HEK293 (cell line): ENCODE data around the gene SLFNL1.

Experiments used
- CTCF ChIA-PET: fragments of 350-600 bp; formaldehyde crosslinking; extraction: SDS; loops from one replicate; lab custom pipeline; 2021; ENCODE audit warnings: antibody characterized with exemption; lab: Yijun Ruan, JAX
- POLR2A ChIA-PET: fragments of 300-600 bp; formaldehyde crosslinking; extraction: SDS; loops from one replicate; lab custom pipeline; 2020; ENCODE audit warnings: antibody characterized with exemption, inconsistent platforms; lab: Yijun Ruan, JAX
- H3K27ac ChIP-seq: fragments of 200-500 bp; sonication (Bioruptor generic); 2 replicates; pipeline ENCODE4 v1.5.1; 2014; ENCODE audit warnings: low read depth, low read length, control low read depth, inconsistent platforms; ENCODE audit errors: extremely low read depth
- H3K36me3 ChIP-seq, 2 experiments: fragments of 200-500 bp in 1 of 2; sonication (Bioruptor generic) in 1 of 2; 1 replicate in 1 of 2; 2 replicates in 1 of 2; pipeline ENCODE4 v1.5.1; 2014 to 2017; ENCODE audit warnings: inconsistent platforms in 2 of 2, low read length in 2 of 2; ENCODE audit not compliant: control insufficient read depth in 2 of 2, insufficient read depth in 1 of 2
- H3K4me1 ChIP-seq: fragments of 200-500 bp; sonication (Bioruptor generic); 2 replicates; pipeline ENCODE4 v1.5.1; 2014; ENCODE audit warnings: mild to moderate bottlenecking, low read length, inconsistent platforms; ENCODE audit not compliant: control insufficient read depth, insufficient read depth
- H3K4me3 ChIP-seq: 2 replicates; pipeline ENCODE4 v1.5.1; 2011; ENCODE audit warnings: low read depth, mild to moderate bottlenecking, control low read depth, low read length, moderate library complexity
- H3K9me3 ChIP-seq: fragments of 200-500 bp; sonication (Bioruptor generic); 2 replicates; pipeline ENCODE4 v1.5.1; 2014; ENCODE audit warnings: low read depth, low read length, inconsistent platforms; ENCODE audit not compliant: control insufficient read depth, insufficient read depth
- BCL11B ChIP-seq: fragments of 450-650 bp; formaldehyde crosslinking; IDR thresholded peaks from 2 replicates; pipeline ENCODE4 v1.5.1; 2016; ENCODE audit warnings: low read depth, missing biosample characterization, missing genetic modification characterization
- MYNN ChIP-seq: fragments of 450-650 bp; formaldehyde crosslinking; IDR thresholded peaks from 2 replicates; pipeline ENCODE4 v1.5.1; 2016; ENCODE audit warnings: missing biosample characterization, missing genetic modification characterization, borderline replicate concordance
- SP2 ChIP-seq: fragments of 450-650 bp; formaldehyde crosslinking; IDR thresholded peaks from 2 replicates; pipeline ENCODE4 v1.5.1; 2016; ENCODE audit warnings: missing biosample characterization, missing genetic modification characterization
- ZFP37 ChIP-seq: fragments of 450-650 bp; formaldehyde crosslinking; IDR thresholded peaks from 2 replicates; pipeline ENCODE4 v1.5.1; 2016; ENCODE audit warnings: missing biosample characterization, missing genetic modification characterization
- ZNF133 ChIP-seq: fragments of 450-650 bp; formaldehyde crosslinking; IDR thresholded peaks from 2 replicates; pipeline ENCODE4 v1.5.1; 2016; ENCODE audit warnings: missing biosample characterization, missing genetic modification characterization
- ZNF302 ChIP-seq: fragments of 450-650 bp; formaldehyde crosslinking; IDR thresholded peaks from 2 replicates; pipeline ENCODE4 v1.5.1; 2016; ENCODE audit warnings: missing biosample characterization, missing genetic modification characterization, low read depth
- ZNF529 ChIP-seq: fragments of 450-650 bp; formaldehyde crosslinking; IDR thresholded peaks from 2 replicates; pipeline ENCODE4 v1.5.1; 2017; ENCODE audit warnings: missing genetic modification characterization, missing biosample characterization; ENCODE audit not compliant: insufficient replicate concordance
- ZNF548 ChIP-seq: fragments of 450-650 bp; formaldehyde crosslinking; IDR thresholded peaks from 2 replicates; pipeline ENCODE4 v1.5.1; 2016; ENCODE audit warnings: missing biosample characterization, missing genetic modification characterization
- ZNF76 ChIP-seq: fragments of 450-650 bp; formaldehyde crosslinking; IDR thresholded peaks from 2 replicates; pipeline ENCODE4; 2016; ENCODE audit warnings: low read depth, missing biosample characterization, missing genetic modification characterization, borderline replicate concordance
- TF ChIP-seq, protein P1 (sequence below): fragments of 450-650 bp; formaldehyde crosslinking; IDR thresholded peaks from 2 replicates; pipeline ENCODE4 v1.5.1; 2016; ENCODE audit warnings: missing biosample characterization, missing genetic modification characterization
- TF ChIP-seq, protein P2 (sequence below): fragments of 450-650 bp; formaldehyde crosslinking; IDR thresholded peaks from 2 replicates; pipeline ENCODE4 v1.5.1; 2016; ENCODE audit warnings: missing biosample characterization, missing genetic modification characterization
- TF ChIP-seq, protein P3 (sequence below): fragments of 450-650 bp; formaldehyde crosslinking; optimal IDR thresholded peaks from 2 replicates; pipeline ENCODE3; 2016; ENCODE audit warnings: missing biosample characterization, mild to moderate bottlenecking, missing genetic modification characterization
- TF ChIP-seq, protein P4 (sequence below): fragments of 450-650 bp; formaldehyde crosslinking; IDR thresholded peaks from 2 replicates; pipeline ENCODE4 v1.5.1; 2016; ENCODE audit warnings: missing biosample characterization, missing genetic modification characterization, low read depth
- TF ChIP-seq, protein P5 (sequence below): fragments of 450-650 bp; formaldehyde crosslinking; IDR thresholded peaks from 2 replicates; pipeline ENCODE4 v1.5.1; 2016; ENCODE audit warnings: missing biosample characterization, missing genetic modification characterization
- TF ChIP-seq, protein P6 (sequence below): fragments of 450-650 bp; formaldehyde crosslinking; IDR thresholded peaks from 2 replicates; pipeline ENCODE4 v1.5.1; 2017; ENCODE audit warnings: missing biosample characterization, missing genetic modification characterization
- TF ChIP-seq, protein P7 (sequence below): fragments of 450-650 bp; IDR thresholded peaks from 2 replicates; pipeline ENCODE4 v1.5.1; 2018; ENCODE audit warnings: missing biosample characterization, missing genetic modification characterization
- TF ChIP-seq, protein P8 (sequence below): fragments of 450-650 bp; formaldehyde crosslinking; IDR thresholded peaks from 2 replicates; pipeline ENCODE4; 2016; ENCODE audit warnings: missing biosample characterization, missing genetic modification characterization
- TF ChIP-seq, protein P9 (sequence below): sonication (generic); formaldehyde crosslinking; IDR thresholded peaks from 2 replicates; pipeline ENCODE4 v1.8.1; 2022; ENCODE audit warnings: mild to moderate bottlenecking, moderate library complexity, missing genetic modification reagents

The SLFNL1 gene

DNA sequence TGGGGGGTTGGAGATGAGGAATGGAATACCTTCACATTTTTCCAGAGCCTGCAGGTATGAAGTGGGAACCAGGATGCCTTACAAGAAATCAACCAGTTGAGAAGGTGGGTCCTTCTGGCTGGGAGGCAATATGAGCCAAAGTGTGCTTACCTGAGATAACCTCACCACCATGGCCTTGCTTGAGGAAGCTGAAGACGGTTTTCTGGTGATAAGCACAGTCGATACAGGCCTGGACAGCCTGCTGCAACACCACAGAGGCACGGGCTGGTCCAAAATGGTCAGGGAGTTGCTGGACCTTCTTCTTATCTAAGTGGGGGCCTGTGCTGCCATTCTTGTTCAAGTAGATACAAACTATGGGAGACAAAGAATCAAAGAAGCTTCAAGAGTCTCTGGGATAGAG is 27.0 kb upstream of the SLFNL1 start:
- Histone ChIP-seq H3K4me3 (no peak overlapping the region), H3K27ac (no peak overlapping the region), H3K9me3 (no peaks in the 10 kb centered on the region), H3K36me3 (peaks cover 4 to 76% of the 10 kb centered on the region in 2 experiments), H3K4me1 (no peaks in the 10 kb centered on the region)
- POLR2A ChIA-PET, result no interaction called here
- CTCF ChIA-PET, result no interaction called here
- TF ChIP-seq ZNF302 (tag by site-specific recombination) (no peak), ZNF133 (tag by site-specific recombination) (no peak), SP2 (tag by site-specific recombination) (no peak), ZNF548 (tag by site-specific recombination) (no peak), MYNN (no peak), BCL11B (tag by site-specific recombination) (no peak), ZNF529 (no peak), ZNF76 (tag by site-specific recombination) (no peak), ZFP37 (tag by site-specific recombination) (no peak)
- TF ChIP-seq, protein P1, sequence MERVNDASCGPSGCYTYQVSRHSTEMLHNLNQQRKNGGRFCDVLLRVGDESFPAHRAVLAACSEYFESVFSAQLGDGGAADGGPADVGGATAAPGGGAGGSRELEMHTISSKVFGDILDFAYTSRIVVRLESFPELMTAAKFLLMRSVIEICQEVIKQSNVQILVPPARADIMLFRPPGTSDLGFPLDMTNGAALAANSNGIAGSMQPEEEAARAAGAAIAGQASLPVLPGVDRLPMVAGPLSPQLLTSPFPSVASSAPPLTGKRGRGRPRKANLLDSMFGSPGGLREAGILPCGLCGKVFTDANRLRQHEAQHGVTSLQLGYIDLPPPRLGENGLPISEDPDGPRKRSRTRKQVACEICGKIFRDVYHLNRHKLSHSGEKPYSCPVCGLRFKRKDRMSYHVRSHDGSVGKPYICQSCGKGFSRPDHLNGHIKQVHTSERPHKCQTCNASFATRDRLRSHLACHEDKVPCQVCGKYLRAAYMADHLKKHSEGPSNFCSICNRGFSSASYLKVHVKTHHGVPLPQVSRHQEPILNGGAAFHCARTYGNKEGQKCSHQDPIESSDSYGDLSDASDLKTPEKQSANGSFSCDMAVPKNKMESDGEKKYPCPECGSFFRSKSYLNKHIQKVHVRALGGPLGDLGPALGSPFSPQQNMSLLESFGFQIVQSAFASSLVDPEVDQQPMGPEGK (tag by site-specific recombination), result no peak
- TF ChIP-seq, protein P2, sequence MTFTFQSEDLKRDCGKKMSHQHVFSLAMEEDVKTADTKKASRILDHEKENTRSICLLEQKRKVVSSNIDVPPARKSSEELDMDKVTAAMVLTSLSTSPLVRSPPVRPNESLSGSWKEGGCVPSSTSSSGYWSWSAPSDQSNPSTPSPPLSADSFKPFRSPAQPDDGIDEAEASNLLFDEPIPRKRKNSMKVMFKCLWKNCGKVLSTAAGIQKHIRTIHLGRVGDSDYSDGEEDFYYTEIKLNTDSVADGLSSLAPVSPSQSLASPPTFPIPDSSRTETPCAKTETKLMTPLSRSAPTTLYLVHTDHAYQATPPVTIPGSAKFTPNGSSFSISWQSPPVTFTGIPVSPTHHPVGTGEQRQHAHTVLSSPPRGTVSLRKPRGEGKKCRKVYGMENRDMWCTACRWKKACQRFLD (tag by site-specific recombination), result no peak
- TF ChIP-seq, protein P3, sequence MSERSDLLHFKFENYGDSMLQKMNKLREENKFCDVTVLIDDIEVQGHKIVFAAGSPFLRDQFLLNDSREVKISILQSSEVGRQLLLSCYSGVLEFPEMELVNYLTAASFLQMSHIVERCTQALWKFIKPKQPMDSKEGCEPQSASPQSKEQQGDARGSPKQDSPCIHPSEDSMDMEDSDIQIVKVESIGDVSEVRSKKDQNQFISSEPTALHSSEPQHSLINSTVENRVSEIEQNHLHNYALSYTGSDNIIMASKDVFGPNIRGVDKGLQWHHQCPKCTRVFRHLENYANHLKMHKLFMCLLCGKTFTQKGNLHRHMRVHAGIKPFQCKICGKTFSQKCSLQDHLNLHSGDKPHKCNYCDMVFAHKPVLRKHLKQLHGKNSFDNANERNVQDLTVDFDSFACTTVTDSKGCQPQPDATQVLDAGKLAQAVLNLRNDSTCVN (tag by site-specific recombination), result no peak
- TF ChIP-seq, protein P4, sequence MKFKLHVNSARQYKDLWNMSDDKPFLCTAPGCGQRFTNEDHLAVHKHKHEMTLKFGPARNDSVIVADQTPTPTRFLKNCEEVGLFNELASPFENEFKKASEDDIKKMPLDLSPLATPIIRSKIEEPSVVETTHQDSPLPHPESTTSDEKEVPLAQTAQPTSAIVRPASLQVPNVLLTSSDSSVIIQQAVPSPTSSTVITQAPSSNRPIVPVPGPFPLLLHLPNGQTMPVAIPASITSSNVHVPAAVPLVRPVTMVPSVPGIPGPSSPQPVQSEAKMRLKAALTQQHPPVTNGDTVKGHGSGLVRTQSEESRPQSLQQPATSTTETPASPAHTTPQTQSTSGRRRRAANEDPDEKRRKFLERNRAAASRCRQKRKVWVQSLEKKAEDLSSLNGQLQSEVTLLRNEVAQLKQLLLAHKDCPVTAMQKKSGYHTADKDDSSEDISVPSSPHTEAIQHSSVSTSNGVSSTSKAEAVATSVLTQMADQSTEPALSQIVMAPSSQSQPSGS (tag by site-specific recombination), result no peak
- TF ChIP-seq, protein P5, sequence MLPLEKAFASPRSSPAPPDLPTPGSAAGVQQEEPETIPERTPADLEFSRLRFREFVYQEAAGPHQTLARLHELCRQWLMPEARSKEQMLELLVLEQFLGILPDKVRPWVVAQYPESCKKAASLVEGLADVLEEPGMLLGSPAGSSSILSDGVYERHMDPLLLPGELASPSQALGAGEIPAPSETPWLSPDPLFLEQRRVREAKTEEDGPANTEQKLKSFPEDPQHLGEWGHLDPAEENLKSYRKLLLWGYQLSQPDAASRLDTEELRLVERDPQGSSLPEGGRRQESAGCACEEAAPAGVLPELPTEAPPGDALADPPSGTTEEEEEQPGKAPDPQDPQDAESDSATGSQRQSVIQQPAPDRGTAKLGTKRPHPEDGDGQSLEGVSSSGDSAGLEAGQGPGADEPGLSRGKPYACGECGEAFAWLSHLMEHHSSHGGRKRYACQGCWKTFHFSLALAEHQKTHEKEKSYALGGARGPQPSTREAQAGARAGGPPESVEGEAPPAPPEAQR (tag by site-specific recombination), result no peak
- TF ChIP-seq, protein P6, sequence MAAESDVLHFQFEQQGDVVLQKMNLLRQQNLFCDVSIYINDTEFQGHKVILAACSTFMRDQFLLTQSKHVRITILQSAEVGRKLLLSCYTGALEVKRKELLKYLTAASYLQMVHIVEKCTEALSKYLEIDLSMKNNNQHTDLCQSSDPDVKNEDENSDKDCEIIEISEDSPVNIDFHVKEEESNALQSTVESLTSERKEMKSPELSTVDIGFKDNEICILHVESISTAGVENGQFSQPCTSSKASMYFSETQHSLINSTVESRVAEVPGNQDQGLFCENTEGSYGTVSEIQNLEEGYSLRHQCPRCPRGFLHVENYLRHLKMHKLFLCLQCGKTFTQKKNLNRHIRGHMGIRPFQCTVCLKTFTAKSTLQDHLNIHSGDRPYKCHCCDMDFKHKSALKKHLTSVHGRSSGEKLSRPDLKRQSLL, result no peak
- TF ChIP-seq, protein P7, sequence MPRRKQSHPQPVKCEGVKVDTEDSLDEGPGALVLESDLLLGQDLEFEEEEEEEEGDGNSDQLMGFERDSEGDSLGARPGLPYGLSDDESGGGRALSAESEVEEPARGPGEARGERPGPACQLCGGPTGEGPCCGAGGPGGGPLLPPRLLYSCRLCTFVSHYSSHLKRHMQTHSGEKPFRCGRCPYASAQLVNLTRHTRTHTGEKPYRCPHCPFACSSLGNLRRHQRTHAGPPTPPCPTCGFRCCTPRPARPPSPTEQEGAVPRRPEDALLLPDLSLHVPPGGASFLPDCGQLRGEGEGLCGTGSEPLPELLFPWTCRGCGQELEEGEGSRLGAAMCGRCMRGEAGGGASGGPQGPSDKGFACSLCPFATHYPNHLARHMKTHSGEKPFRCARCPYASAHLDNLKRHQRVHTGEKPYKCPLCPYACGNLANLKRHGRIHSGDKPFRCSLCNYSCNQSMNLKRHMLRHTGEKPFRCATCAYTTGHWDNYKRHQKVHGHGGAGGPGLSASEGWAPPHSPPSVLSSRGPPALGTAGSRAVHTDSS (tag by site-specific recombination), result no peak
- TF ChIP-seq, protein P8, sequence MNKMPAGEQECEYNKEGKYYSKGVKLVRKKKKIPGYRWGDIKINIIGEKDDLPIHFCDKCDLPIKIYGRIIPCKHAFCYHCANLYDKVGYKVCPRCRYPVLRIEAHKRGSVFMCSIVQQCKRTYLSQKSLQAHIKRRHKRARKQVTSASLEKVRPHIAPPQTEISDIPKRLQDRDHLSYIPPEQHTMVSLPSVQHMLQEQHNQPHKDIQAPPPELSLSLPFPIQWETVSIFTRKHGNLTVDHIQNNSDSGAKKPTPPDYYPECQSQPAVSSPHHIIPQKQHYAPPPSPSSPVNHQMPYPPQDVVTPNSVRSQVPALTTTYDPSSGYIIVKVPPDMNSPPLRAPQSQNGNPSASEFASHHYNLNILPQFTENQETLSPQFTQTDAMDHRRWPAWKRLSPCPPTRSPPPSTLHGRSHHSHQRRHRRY (tag by site-specific recombination), result no peak
- TF ChIP-seq, protein P9, sequence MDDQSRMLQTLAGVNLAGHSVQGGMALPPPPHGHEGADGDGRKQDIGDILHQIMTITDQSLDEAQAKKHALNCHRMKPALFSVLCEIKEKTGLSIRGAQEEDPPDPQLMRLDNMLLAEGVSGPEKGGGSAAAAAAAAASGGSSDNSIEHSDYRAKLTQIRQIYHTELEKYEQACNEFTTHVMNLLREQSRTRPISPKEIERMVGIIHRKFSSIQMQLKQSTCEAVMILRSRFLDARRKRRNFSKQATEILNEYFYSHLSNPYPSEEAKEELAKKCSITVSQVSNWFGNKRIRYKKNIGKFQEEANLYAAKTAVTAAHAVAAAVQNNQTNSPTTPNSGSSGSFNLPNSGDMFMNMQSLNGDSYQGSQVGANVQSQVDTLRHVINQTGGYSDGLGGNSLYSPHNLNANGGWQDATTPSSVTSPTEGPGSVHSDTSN (CRISPR knock-in tag), result no peak
- TF ChIP-seq, all 188 proteins: peak for 0
